Mucosa of stomach (tissue), 1 donor: ENCODE measurements around the gene HCLS1.
"Not testable (repeated sequence)": the region's sequence is repeated elsewhere in the genome, so short reads cannot be mapped to it uniquely, and the experiment has no call there.

Experiments
- H3K27me3 ChIP-seq: one replicate; pipeline ENCODE4 v1.7.0; 2013; ENCODE audit warnings: mild to moderate bottlenecking, low read length; ENCODE audit not compliant: control insufficient read depth, insufficient read depth
- H3K36me3 ChIP-seq: one replicate; pipeline ENCODE4 v1.7.0; 2013; ENCODE audit warnings: low read length; ENCODE audit not compliant: control insufficient read depth, insufficient read depth
- H3K4me1 ChIP-seq: one replicate; pipeline ENCODE4 v1.7.0; 2013; ENCODE audit warnings: mild to moderate bottlenecking, low read length; ENCODE audit not compliant: control insufficient read depth, insufficient read depth
- H3K4me3 ChIP-seq: one replicate; pipeline ENCODE4 v1.7.0; 2013; ENCODE audit warnings: low read length
- H3K9ac ChIP-seq: one replicate; pipeline ENCODE4 v1.7.0; 2013; ENCODE audit warnings: mild to moderate bottlenecking, low read length, moderate library complexity
- H3K9me3 ChIP-seq: one replicate; pipeline ENCODE4 v1.7.0; 2013; ENCODE audit warnings: mild to moderate bottlenecking, low read length, moderate library complexity; ENCODE audit not compliant: control insufficient read depth
- donor health status: Pancreatic carcinoma.

HCLS1 gene

DNA sequence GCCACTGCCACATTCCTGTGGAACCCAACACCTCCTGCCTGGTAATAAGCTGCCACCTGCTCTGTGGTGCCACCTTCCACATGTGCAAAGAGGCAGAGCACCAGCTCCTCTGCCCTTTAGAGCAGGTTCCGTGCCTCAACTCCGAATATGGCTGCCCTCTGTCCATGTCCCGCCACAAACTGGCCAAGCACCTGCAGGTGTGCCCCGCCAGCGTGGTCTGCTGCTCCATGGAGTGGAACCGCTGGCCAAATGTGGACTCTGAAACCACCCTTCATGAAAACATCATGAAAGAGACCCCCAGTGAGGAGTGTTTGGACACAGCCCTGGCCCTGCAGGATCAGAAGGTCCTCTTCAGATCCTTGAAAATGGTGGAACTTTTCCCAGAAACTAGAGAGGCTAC, 39.2 kb downstream of the HCLS1 start:
- H3K27me3 ChIP-seq, result no peaks in the 10 kb centered on the region
- no peak overlapping the region for H3K4me3 ChIP-seq
- H3K4me1 ChIP-seq, result no peaks in the 10 kb centered on the region
- H3K9me3 ChIP-seq, result no peaks in the 10 kb centered on the region
- no peaks in the 10 kb centered on the region for H3K36me3 ChIP-seq
- no peak overlapping the region for H3K9ac ChIP-seq

DNA sequence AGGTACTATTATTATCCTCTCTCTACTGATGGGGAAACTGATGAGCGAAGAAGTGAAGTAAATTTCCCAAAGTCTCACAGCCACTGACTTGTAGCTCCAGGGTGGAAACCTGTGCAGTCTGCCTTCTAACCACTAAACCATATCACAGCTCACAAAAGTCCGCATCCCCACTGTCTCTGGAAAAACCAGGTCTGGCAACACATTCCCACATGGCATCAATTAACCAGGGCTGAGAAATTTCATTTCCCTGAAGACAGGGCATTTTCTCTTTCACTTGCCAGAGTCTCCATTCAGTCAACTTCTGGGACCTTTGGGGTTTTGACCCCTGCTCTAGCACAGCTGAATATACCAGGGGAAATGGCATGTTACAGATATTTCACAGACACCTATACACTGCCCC, 41.0 kb downstream of the HCLS1 start:
- Histone ChIP-seq H3K9me3 (no peaks in the 10 kb centered on the region), H3K36me3 (no peaks in the 10 kb centered on the region), H3K4me3 (no peak overlapping the region), H3K27me3 (no peaks in the 10 kb centered on the region), H3K9ac (no peak overlapping the region), H3K4me1 (no peaks in the 10 kb centered on the region)

DNA sequence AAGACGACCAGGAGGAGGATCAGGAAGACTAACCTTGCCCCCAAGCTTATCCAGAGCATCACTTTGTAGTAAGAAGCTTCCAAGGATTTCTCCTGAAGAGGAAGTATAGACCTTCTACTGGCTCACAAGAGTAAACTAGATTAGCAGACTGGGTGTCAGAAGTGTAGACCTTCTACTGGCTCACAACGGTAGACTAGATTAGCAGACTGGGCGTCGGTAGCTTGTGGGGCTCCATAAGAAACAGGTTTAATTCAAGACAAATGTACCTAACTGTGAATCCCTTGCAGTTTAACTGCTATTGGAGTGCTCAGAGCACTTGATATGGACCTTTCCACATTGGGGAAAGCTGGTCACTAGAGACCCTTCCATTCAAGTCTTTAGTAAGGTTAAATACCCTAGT, 54.6 kb downstream of the HCLS1 start:
- no peaks in the 10 kb centered on the region for H3K36me3 ChIP-seq
- no peak overlapping the region for H3K4me3 ChIP-seq
- H3K9ac ChIP-seq, result no peak overlapping the region
- H3K9me3 ChIP-seq, result no peaks in the 10 kb centered on the region
- H3K4me1 ChIP-seq, result no peaks in the 10 kb centered on the region
- H3K27me3 ChIP-seq, result no peaks in the 10 kb centered on the region

GRCh38 chr3:121604759-121605158, 55.9 kb downstream of the HCLS1 start:
- H3K4me1 ChIP-seq, result no peaks in the 10 kb centered on the region
- no peak overlapping the region for H3K4me3 ChIP-seq
- H3K27me3 ChIP-seq, result no peaks in the 10 kb centered on the region
- H3K36me3 ChIP-seq, result no peaks in the 10 kb centered on the region
- H3K9ac ChIP-seq, result no peak overlapping the region
- no peaks in the 10 kb centered on the region for H3K9me3 ChIP-seq

GRCh38 chr3:121601212-121601812, 59.4 kb downstream of the HCLS1 start:
- Histone ChIP-seq H3K9me3 (no peaks in the 10 kb centered on the region), H3K4me1 (no peaks in the 10 kb centered on the region), H3K36me3 (no peaks in the 10 kb centered on the region), H3K27me3 (no peaks in the 10 kb centered on the region), H3K4me3 (no peak overlapping the region), H3K9ac (no peak overlapping the region)

DNA sequence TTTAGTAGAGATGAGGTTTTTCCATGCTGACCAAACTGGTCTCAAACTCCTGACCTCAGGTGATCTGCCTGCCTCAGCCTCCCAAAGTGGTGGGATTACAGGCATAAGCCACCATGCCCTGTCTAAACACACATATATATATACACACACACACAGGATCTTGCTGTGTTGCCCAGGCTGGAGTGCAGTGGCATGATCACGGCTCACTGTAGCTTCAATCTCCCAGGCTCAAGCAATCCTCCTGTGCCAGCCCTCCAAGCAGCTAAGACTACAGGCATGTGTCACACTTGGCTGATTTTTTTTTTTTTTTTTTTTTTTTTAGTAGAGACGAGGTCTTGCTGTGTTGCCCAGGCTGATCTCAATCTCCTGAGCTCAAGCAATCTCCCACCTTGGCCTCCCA, 60.8 kb downstream of the HCLS1 start:
- not testable (repeated sequence) for H3K4me1 ChIP-seq, H3K36me3 ChIP-seq, H3K9ac ChIP-seq, H3K27me3 ChIP-seq, H3K4me3 ChIP-seq, H3K9me3 ChIP-seq

DNA sequence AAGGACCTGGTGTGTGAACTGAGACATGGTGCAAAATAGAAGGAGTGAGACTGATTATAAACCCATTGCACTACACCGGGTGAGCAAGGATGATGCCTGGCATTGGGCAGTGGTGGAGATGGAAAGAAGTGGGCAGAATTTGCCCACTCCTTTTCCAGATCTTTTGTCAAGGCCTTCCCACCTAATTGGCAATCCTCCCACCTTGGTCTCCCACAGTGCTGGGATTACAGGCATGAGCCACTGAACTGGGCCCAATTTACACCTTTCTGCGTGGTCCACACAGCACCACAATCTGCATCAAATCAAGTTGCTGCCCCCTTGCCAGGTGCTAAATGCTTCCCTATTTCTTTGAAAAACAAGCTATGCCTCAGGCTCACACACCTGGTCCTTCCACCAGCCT, 62.1 kb downstream of the HCLS1 start:
- H3K36me3 ChIP-seq, result no peaks in the 10 kb centered on the region
- H3K4me3 ChIP-seq, result no peak overlapping the region
- H3K27me3 ChIP-seq, result no peaks in the 10 kb centered on the region
- H3K4me1 ChIP-seq, result no peaks in the 10 kb centered on the region
- H3K9ac ChIP-seq, result no peak overlapping the region
- no peaks in the 10 kb centered on the region for H3K9me3 ChIP-seq

- Histone ChIP-seq H3K9me3 (no peaks in the 10 kb centered on the region), H3K27me3 (no peaks in the 10 kb centered on the region), H3K4me1 (no peaks in the 10 kb centered on the region), H3K4me3 (no peak overlapping the region), H3K9ac (no peak overlapping the region), H3K36me3 (no peaks in the 10 kb centered on the region)
Observed at GRCh38 chr3:121595765-121596406, 64.8 kb downstream of the HCLS1 start.

- H3K36me3 ChIP-seq, result no peaks in the 10 kb centered on the region
- H3K4me3 ChIP-seq, result no peak overlapping the region
- no peak overlapping the region for H3K9ac ChIP-seq
- no peaks in the 10 kb centered on the region for H3K4me1 ChIP-seq
- no peaks in the 10 kb centered on the region for H3K27me3 ChIP-seq
- H3K9me3 ChIP-seq, result no peaks in the 10 kb centered on the region
Observed at GRCh38 chr3:121594850-121595249, 65.9 kb downstream of the HCLS1 start.

GRCh38 chr3:121593806-121594205, 66.9 kb downstream of the HCLS1 start:
- not testable (repeated sequence) for H3K27me3 ChIP-seq

DNA sequence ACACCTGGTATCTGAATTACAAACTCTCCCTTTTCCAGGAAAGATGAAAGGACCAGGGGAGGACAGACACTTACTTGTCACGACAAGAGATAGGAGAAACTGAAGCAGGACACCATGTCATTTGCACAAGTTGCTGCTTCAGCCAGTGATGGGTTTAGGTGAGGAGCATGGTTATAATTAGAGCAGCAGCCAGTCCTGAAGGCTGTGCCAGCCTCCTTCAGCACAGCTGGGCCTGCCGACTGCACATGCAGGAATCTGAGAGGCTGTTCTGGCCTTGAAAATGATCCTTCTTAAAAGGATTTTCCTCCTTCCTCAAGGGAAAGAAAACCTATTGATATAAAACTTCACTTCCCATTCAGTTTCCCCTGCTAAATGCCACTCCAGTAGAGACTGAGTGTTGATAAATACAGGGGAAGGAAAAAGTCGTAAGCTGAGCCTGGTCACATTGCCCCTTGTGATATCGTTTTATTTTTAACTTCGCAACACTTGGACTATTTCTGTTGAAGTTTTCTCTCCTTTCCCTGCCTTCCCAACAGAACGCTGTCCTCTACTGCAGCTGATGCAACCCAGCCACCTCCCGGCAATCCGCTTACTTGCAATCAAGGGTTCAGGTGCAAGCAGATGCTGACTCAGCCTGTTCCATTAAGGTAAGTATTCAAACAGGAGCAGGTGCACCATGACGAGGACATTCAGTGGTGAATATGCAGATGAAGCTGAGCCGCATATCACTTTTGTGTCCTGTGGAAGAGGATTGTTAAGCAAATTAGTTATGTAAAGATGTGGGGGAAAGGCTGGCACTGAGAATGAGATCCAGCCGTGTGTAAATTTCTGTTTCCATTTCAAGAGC, 67.6 kb downstream of the HCLS1 start, which contains the start of gene FBXO40:
Gene FBXO40 (plus strand): TSS at position 524 of the 847 bp plus-strand sequence. CDS start 27,197 bp downstream, outside the sequence.
- H3K27me3 ChIP-seq, result no peaks in the 10 kb centered on the region
- no peak within 1 kb of the TSS for H3K4me3 ChIP-seq
- H3K9me3 ChIP-seq, result no peaks in the 10 kb centered on the region
- no peaks in the 10 kb centered on the region for H3K36me3 ChIP-seq
- no peak within 1 kb of the TSS for H3K9ac ChIP-seq
- no peaks in the 10 kb centered on the region for H3K4me1 ChIP-seq

More at GRCh38 chr3:121593806-121594205, 66.9 kb downstream of the HCLS1 start:
- not testable (repeated sequence) for H3K4me3 ChIP-seq, H3K36me3 ChIP-seq, H3K9ac ChIP-seq, H3K4me1 ChIP-seq, H3K9me3 ChIP-seq

DNA sequence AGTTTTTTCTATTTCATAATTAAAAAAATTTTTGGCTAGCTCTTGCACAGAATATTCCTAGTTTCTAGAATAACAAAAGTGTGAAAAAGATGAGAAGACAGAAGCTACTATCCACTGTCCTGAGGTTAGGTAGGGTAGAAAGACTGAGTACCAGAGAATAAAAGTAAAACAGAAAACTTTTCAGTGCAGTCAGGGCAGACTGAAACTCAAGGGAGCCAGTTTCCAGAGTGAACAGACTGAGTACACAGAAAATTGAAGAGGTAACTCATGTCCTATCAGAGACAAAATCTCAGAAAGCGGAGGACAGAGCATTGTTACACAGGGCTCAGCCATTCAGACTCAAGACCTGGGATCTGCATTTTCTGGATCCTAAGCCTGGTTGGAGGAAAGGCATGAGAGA, 76.3 kb downstream of the HCLS1 start:
- no peak overlapping the region for H3K9ac ChIP-seq
- no peaks in the 10 kb centered on the region for H3K4me1 ChIP-seq
- no peaks in the 10 kb centered on the region for H3K9me3 ChIP-seq
- peaks cover 6% of the 10 kb centered on the region for H3K27me3 ChIP-seq
- H3K4me3 ChIP-seq, result no peak overlapping the region
- H3K36me3 ChIP-seq, result no peaks in the 10 kb centered on the region
